CD14-positive monocyte (primary cell): Measurements from ENCODE around the gene AMIGO2. TPM values are rescaled to one million over a fixed set of nuclear protein-coding genes. Genes with fewer than 3 reads are reported as not detected.

Experiments used
- DNase-seq, 3 donors: peaks; one replicate each; pipeline ENCODE4 v3.0.0-alpha.2; 2011 to 2022
- H2AFZ ChIP-seq: 2 replicates; pipeline ENCODE4 v1.6.0; 2012; ENCODE audit warnings: mild to moderate bottlenecking, low read depth, low read length, inconsistent platforms; ENCODE audit not compliant: insufficient read depth, poor library complexity, severe bottlenecking
- H3K27ac ChIP-seq, 2 donors: 1 replicate in 1 of 2; 2 replicates in 1 of 2; pipeline ENCODE4 v1.5.1; 2012 to 2013; ENCODE audit warnings: low read length in 2 of 2, control low read depth in 1 of 2, inconsistent platforms in 1 of 2, low read depth in 1 of 2, mild to moderate bottlenecking in 1 of 2
- H3K27me3 ChIP-seq, 2 donors: one replicate each; pipeline versions ENCODE4 v1.6.0 to v1.6.1; 2011 to 2013; ENCODE audit warnings: low read length in 2 of 2; ENCODE audit not compliant: control insufficient read depth in 2 of 2, insufficient read depth in 2 of 2
- H3K36me3 ChIP-seq, 2 donors: replicated peaks in 1 of 2; 1 replicate in 1 of 2; 2 replicates in 1 of 2; pipeline versions ENCODE4 v1.5.1 to v1.6.1; 2012 to 2013; ENCODE audit warnings: low read length in 2 of 2, control low read depth in 1 of 2, inconsistent platforms in 1 of 2, mild to moderate bottlenecking in 1 of 2; ENCODE audit not compliant: insufficient read depth in 2 of 2, control insufficient read depth in 1 of 2
- H3K4me1 ChIP-seq, 2 donors: 1 replicate in 1 of 2; 2 replicates in 1 of 2; pipeline versions ENCODE4 v1.5.1 to v1.6.1; 2012 to 2013; ENCODE audit warnings: low read length in 2 of 2, control low read depth in 1 of 2, inconsistent platforms in 1 of 2, mild to moderate bottlenecking in 1 of 2, moderate library complexity in 1 of 2; ENCODE audit not compliant: insufficient read depth in 2 of 2, control insufficient read depth in 1 of 2
- H3K4me2 ChIP-seq: replicated peaks from 2 replicates; pipeline ENCODE3; 2012; ENCODE audit warnings: low read length, moderate library complexity, mild to moderate bottlenecking; ENCODE audit not compliant: poor library complexity, severe bottlenecking; ENCODE audit errors: extremely low read depth
- H3K4me3 ChIP-seq, 3 experiments: fragments of 200-600 bp in 1 of 3; sonication (generic) in 1 of 3; replicated peaks in 1 of 3; 1 replicate in 2 of 3; 2 replicates in 1 of 3; pipeline ENCODE4 v1.5.1; 2011 to 2013; ENCODE audit warnings: low read length in 3 of 3, mild to moderate bottlenecking in 3 of 3, control low read depth in 2 of 3, low read depth in 2 of 3, inconsistent platforms in 1 of 3, moderate library complexity in 1 of 3
- H3K79me2 ChIP-seq: 2 replicates; pipeline ENCODE4 v1.6.0; 2012; ENCODE audit warnings: mild to moderate bottlenecking, control low read depth, inconsistent platforms, low read length, moderate library complexity; ENCODE audit not compliant: insufficient read depth
- H3K9ac ChIP-seq: 2 replicates; pipeline ENCODE4 v1.6.0; 2017; ENCODE audit warnings: low read length, mild to moderate bottlenecking; ENCODE audit not compliant: insufficient read depth, poor library complexity, severe bottlenecking
- H3K9me3 ChIP-seq, 2 donors: replicated peaks in 1 of 2; 1 replicate in 1 of 2; 2 replicates in 1 of 2; pipeline versions ENCODE4 v1.5.1 to v1.6.1; 2012 to 2013; ENCODE audit warnings: low read length in 2 of 2, control low read depth in 1 of 2; ENCODE audit not compliant: control insufficient read depth in 1 of 2, insufficient read depth in 1 of 2
- H4K20me1 ChIP-seq: 2 replicates; pipeline ENCODE4 v1.6.0; 2012; ENCODE audit warnings: mild to moderate bottlenecking, low read length, control low read depth, moderate library complexity; ENCODE audit not compliant: insufficient read depth
- H3K27ac Mint-ChIP-seq, 7 donors: one replicate each; pipeline ENCODE4 v1.8.0; 2020; ENCODE audit warnings: mild to moderate bottlenecking in 7 of 7, mixed read lengths in 7 of 7, moderate library complexity in 6 of 7, inconsistent platforms in 2 of 7
- H3K27me3 Mint-ChIP-seq, 3 donors: one replicate each; pipeline ENCODE4 v1.8.0; 2021 to 2022; ENCODE audit warnings: low read depth in 3 of 3, mild to moderate bottlenecking in 3 of 3, mixed read lengths in 3 of 3, moderate library complexity in 3 of 3, inconsistent platforms in 1 of 3
- H3K36me3 Mint-ChIP-seq, 2 donors: one replicate each; pipeline ENCODE4 v1.8.0; 2020; ENCODE audit warnings: mixed read lengths in 2 of 2, inconsistent platforms in 1 of 2, mild to moderate bottlenecking in 1 of 2
- H3K4me1 Mint-ChIP-seq: one replicate; pipeline ENCODE4 v1.8.0; 2020; ENCODE audit warnings: mild to moderate bottlenecking, mixed read lengths
- H3K4me3 Mint-ChIP-seq, 2 donors: one replicate each; pipeline ENCODE4 v1.8.0; 2020; ENCODE audit warnings: mild to moderate bottlenecking in 2 of 2, mixed read lengths in 2 of 2, moderate library complexity in 1 of 2
- H3K9me3 Mint-ChIP-seq, 7 donors: one replicate each; pipeline ENCODE4 v1.8.0; 2020 to 2022; ENCODE audit warnings: mixed read lengths in 7 of 7, mild to moderate bottlenecking in 6 of 7, moderate library complexity in 6 of 7, inconsistent platforms in 2 of 7
- WGBS: methylation state at CpG from one replicate; pipeline ENCODE4 v1.1.5; 2013; ENCODE audit warnings: missing lambda C conversion rate; ENCODE audit not compliant: insufficient coverage; 5-methylcytosine and 5-hydroxymethylcytosine counted together
- intact Hi-C, 2 donors: fragments of 100-400 bp; cut with micrococcal nuclease; formaldehyde crosslinking; loops; one replicate each; pipeline versions ENCODE4 v1.15.0 to v1.15.1; 2023
- polyA plus RNA-seq, 3 donors: library from polyadenylated mRNA; depleted of rRNA in 1 of 3; unstranded in 2 of 3; stranded (reverse) in 1 of 3; fragments of 300-500 nt in 2 of 3; fragments of >200 nt in 1 of 3; fragmentation: Illumina TruSeq in 2 of 3; gene quantifications; 1 replicate in 2 of 3; 2 replicates in 1 of 3; pipeline ENCODE4 v1.2.3, GENCODE V29; 2012 to 2021
- TF ChIP-seq, protein P1 (sequence below): fragments of 200-600 bp; IDR thresholded peaks from one replicate; pipeline ENCODE4 v1.8.0; 2022; ENCODE audit warnings: antibody characterized with exemption, mild to moderate bottlenecking

Gene AMIGO2
- polyA plus RNA-seq, 3 donors, result 0.14 to 0.77 (median 0.21) TPM

DNA sequence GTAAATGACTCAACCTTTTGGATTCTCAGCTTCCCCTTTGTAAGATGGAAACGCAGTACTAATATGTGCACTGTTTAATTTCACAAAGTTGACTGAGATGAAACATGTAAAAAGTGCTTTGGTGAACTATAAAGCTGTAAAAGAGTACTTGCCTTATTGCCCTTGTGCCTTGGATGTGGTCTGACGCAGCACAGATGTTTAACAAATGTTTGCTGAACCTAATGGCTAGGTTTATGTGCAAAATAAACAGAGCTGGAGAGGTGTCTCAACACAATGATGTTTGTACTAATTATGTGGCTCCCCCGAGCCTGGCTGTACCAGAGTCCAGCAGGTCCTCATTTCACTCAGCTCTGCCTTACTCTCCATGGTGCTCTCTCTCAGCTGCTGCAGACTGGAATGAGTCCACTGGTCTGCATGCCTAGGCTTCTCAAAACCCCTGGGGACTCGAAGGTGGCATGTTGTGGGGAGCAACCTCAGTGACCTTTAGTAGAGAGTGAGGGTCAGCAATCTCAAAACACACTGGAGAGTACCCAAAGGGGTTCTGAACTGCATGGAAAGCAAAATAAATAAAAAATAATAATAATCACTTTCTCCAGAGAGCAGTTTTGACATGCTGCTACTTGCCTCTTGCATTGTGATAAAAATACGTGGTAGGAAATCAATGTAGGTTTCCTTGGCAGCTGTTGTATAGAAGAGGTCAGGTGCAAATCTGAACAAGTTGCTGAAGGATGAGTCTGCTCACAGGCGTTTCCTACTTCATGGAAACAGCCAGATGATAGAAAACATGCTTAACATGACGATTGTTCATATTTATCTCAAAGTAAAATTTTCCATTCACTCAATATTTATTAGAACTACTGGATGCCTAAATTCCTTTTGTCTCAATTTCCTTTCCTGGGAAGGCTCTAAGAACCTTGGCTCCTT is 8.5 kb upstream of the AMIGO2 start:
- Histone ChIP-seq H3K4me2 (no peak overlapping the region), H2AFZ (no peak overlapping the region), H3K4me1 (peaks cover 16 to 24% of the 10 kb centered on the region in 2 donors), H3K4me3 (no peak overlapping the region), H3K27me3 (no peaks in the 10 kb centered on the region), H3K36me3 (no peaks in the 10 kb centered on the region), H4K20me1 (no peaks in the 10 kb centered on the region), H3K79me2 (no peaks in the 10 kb centered on the region), H3K9ac (no peak overlapping the region), H3K9me3 (no peaks in the 10 kb centered on the region), H3K27ac (no peak overlapping the region)
- H3K36me3 Mint-ChIP-seq, result no peaks in the 10 kb centered on the region
- peaks cover 29% of the 10 kb centered on the region for H3K4me1 Mint-ChIP-seq
- TF ChIP-seq, protein P1, sequence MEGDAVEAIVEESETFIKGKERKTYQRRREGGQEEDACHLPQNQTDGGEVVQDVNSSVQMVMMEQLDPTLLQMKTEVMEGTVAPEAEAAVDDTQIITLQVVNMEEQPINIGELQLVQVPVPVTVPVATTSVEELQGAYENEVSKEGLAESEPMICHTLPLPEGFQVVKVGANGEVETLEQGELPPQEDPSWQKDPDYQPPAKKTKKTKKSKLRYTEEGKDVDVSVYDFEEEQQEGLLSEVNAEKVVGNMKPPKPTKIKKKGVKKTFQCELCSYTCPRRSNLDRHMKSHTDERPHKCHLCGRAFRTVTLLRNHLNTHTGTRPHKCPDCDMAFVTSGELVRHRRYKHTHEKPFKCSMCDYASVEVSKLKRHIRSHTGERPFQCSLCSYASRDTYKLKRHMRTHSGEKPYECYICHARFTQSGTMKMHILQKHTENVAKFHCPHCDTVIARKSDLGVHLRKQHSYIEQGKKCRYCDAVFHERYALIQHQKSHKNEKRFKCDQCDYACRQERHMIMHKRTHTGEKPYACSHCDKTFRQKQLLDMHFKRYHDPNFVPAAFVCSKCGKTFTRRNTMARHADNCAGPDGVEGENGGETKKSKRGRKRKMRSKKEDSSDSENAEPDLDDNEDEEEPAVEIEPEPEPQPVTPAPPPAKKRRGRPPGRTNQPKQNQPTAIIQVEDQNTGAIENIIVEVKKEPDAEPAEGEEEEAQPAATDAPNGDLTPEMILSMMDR, result no peak
- no peak overlapping the region for H3K27ac Mint-ChIP-seq
- H3K9me3 Mint-ChIP-seq, result peaks cover 0 to 4% (median 0%) of the 10 kb centered on the region in 7 donors
- no peak overlapping the region for H3K4me3 Mint-ChIP-seq
- intact Hi-C loops, result loop anchor here (10.0 kb wide), 2 partner anchors 227 to 307 kb away; no protein-coding TSS in a partner anchor
- DNase-seq, result no peak
- 90% methylated on average over 4 of the region's 7 CpGs for WGBS
- H3K27me3 Mint-ChIP-seq, result peaks cover 0 to 2% (median 0%) of the 10 kb centered on the region in 3 donors

DNA sequence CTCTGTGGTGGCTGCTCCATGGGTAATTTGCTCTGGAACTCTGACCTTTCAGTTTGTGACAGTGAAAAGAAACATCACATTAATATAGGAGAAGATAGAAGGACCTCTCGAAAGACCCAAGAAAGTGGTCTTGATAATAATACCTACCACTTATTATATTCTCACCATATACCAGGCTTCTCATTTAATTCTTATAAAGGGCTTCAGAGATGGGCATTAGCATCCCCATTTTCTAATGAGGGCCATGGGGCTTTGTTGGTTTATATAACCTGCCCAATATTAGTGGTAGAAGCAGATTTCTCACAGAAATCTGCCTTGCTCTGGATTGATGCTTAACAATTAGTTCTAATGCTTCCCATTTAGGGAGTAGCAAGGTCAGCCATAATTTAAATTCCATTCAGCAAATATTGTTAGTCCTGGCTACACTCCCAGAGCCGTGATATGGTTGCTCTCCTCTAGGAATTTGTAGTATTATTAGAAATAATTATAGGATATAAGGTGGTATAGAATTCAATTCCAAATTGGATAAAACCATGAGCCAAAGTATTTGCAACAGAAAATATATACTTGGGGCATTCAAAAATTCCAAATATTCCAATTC is 7.4 kb upstream of the AMIGO2 start:
- Histone ChIP-seq H3K79me2 (no peaks in the 10 kb centered on the region), H3K4me2 (no peak overlapping the region), H3K9me3 (no peaks in the 10 kb centered on the region), H3K27me3 (no peaks in the 10 kb centered on the region), H3K4me3 (no peak overlapping the region), H3K4me1 (peaks cover 20 to 35% of the 10 kb centered on the region in 2 donors), H3K9ac (no peak overlapping the region), H2AFZ (no peak overlapping the region), H4K20me1 (no peaks in the 10 kb centered on the region), H3K27ac (no peak overlapping the region), H3K36me3 (no peaks in the 10 kb centered on the region)
- intact Hi-C loops, result loop anchor here (10.0 kb wide), 2 partner anchors 228 to 308 kb away; no protein-coding TSS in a partner anchor
- DNase-seq, result no peak
- peaks cover 39% of the 10 kb centered on the region for H3K4me1 Mint-ChIP-seq
- no peak overlapping the region for H3K27ac Mint-ChIP-seq
- no CpG with 5 or more reads among the region's 2 CpGs for WGBS
- no peaks in the 10 kb centered on the region for H3K36me3 Mint-ChIP-seq
- peaks cover 0 to 4% (median 0%) of the 10 kb centered on the region in 7 donors for H3K9me3 Mint-ChIP-seq
- peaks cover 0 to 2% (median 0%) of the 10 kb centered on the region in 3 donors for H3K27me3 Mint-ChIP-seq
- no peak overlapping the region for H3K4me3 Mint-ChIP-seq
- TF ChIP-seq, protein P1, result no peak
